CD4-positive, alpha-beta memory T cell (primary cell): ENCODE measurements around the gene OR8G5. TPM values are rescaled to one million over a fixed set of nuclear protein-coding genes. Genes with fewer than 3 reads are reported as not detected.

Experiments
- CTCF ChIA-PET: fragments of 350-600 bp; sonication (Branson Sonifier 250); formaldehyde crosslinking; loops from one replicate; lab custom pipeline; 2021; ENCODE audit warnings: inconsistent platforms; ENCODE audit not compliant: partially characterized antibody; lab: Charles Lee
- POLR2A ChIA-PET: fragments of 350-600 bp; sonication (Branson Sonifier 250); formaldehyde crosslinking; loops from one replicate; lab custom pipeline; 2021; ENCODE audit not compliant: partially characterized antibody; lab: Charles Lee
- DNase-seq, 5 donors: peaks; one replicate each; pipeline versions ENCODE4 v3.0.0 to v3.0.0-alpha.2; 2020 to 2022; ENCODE audit warnings: mixed read lengths in 1 of 5
- H3K27ac ChIP-seq: one replicate; pipeline ENCODE4 v1.7.0; 2013; ENCODE audit warnings: low read depth, low read length
- H3K27me3 ChIP-seq: 2 replicates; pipeline ENCODE4 v1.7.0; 2013; ENCODE audit warnings: mild to moderate bottlenecking, low read length, moderate library complexity; ENCODE audit not compliant: insufficient read depth
- H3K36me3 ChIP-seq: 2 replicates; pipeline ENCODE4 v1.7.0; 2013; ENCODE audit warnings: mild to moderate bottlenecking, low read length, moderate library complexity; ENCODE audit not compliant: insufficient read depth
- H3K4me1 ChIP-seq: 2 replicates; pipeline ENCODE4 v1.7.0; 2013; ENCODE audit warnings: mild to moderate bottlenecking, low read length, moderate library complexity; ENCODE audit not compliant: insufficient read depth
- H3K4me3 ChIP-seq, 2 donors: one replicate each; pipeline ENCODE4 v1.7.0; 2013; ENCODE audit warnings: low read length in 2 of 2, mild to moderate bottlenecking in 1 of 2
- H3K9me3 ChIP-seq, 2 donors: one replicate each; pipeline ENCODE4 v1.7.0; 2013; ENCODE audit warnings: low read length in 2 of 2, control low read depth in 1 of 2; ENCODE audit not compliant: control insufficient read depth in 1 of 2
- H3K27ac Mint-ChIP-seq, 7 donors: one replicate each; pipeline ENCODE4 v1.8.0; 2020 to 2021; ENCODE audit warnings: mixed read lengths in 7 of 7, mild to moderate bottlenecking in 6 of 7, inconsistent platforms in 3 of 7, moderate library complexity in 3 of 7
- H3K27me3 Mint-ChIP-seq, 2 donors: one replicate each; pipeline ENCODE4 v1.8.0; 2020 to 2021; ENCODE audit warnings: mixed read lengths in 2 of 2
- H3K36me3 Mint-ChIP-seq, 2 donors: one replicate each; pipeline ENCODE4 v1.8.0; 2020 to 2021; ENCODE audit warnings: mixed read lengths in 2 of 2, inconsistent platforms in 1 of 2, mild to moderate bottlenecking in 1 of 2
- H3K4me1 Mint-ChIP-seq, 4 donors: one replicate each; pipeline ENCODE4 v1.8.0; 2020 to 2021; ENCODE audit warnings: mixed read lengths in 4 of 4, mild to moderate bottlenecking in 1 of 4
- H3K4me3 Mint-ChIP-seq, 8 donors: one replicate each; pipeline ENCODE4 v1.8.0; 2020 to 2021; ENCODE audit warnings: mixed read lengths in 8 of 8, mild to moderate bottlenecking in 7 of 8, moderate library complexity in 6 of 8, inconsistent platforms in 3 of 8
- H3K9me3 Mint-ChIP-seq, 8 donors: one replicate each; pipeline ENCODE4 v1.8.0; 2020 to 2021; ENCODE audit warnings: mixed read lengths in 8 of 8, mild to moderate bottlenecking in 5 of 8, inconsistent platforms in 3 of 8, moderate library complexity in 1 of 8
- intact Hi-C: fragments of 100-400 bp; cut with micrococcal nuclease; formaldehyde crosslinking; loops from one replicate; pipeline ENCODE4 v1.15.1; 2023
- polyA plus RNA-seq, 2 donors: library from polyadenylated mRNA; unstranded; fragments of 300-500 nt; fragmentation: Illumina TruSeq; gene quantifications; one replicate each; pipeline ENCODE4 v1.2.3, GENCODE V29; 2021
- total RNA-seq, 2 experiments: library from RNA; stranded (reverse); gene quantifications; one replicate each; pipeline ENCODE4 v1.2.3, GENCODE V29; 2021

OR8G5 gene
- total and polyA plus RNA-seq, 4 experiments from 2014 or later = not detected

DNA sequence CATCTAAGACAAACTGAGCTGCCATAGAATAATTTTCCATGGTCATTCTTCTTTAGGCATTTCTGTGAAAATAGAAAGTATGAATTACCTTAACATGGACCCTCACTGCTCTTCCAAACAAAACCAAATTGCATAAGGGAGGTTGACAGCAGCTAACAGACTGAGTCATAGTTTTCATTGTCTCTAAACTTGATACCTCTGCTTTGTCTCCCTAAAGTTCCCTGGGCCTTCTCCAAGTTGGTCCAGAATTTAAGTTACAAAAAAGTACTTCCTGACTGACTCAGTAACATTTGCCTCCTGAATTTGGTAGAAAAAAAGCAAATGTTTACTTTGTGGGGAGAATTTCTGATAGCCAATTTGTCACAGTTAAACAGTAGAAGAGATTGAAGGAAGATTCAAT, 54.5 kb downstream of the OR8G5 start:
- intact Hi-C loops = no loop called here
- H3K9me3 ChIP-seq = no peaks in the 10 kb centered on the region
- ChIA-PET POLR2A (no interaction called here), CTCF (no interaction called here)
- Mint-ChIP-seq H3K4me3 (no peak overlapping the region), H3K4me1 (no peaks in the 10 kb centered on the region), H3K27me3 (no peaks in the 10 kb centered on the region), H3K27ac (no peak overlapping the region), H3K36me3 (no peaks in the 10 kb centered on the region), H3K9me3 (peaks cover 0 to 6% (median 0%) of the 10 kb centered on the region in 8 donors)
- no peak for DNase-seq
- H3K27me3 ChIP-seq = no peaks in the 10 kb centered on the region
- H3K4me3 ChIP-seq = no peak overlapping the region
- H3K36me3 ChIP-seq = no peaks in the 10 kb centered on the region
- no peak overlapping the region for H3K27ac ChIP-seq
- H3K4me1 ChIP-seq = no peaks in the 10 kb centered on the region

GRCh38 chr11:124311269-124311668, 55.1 kb downstream of the OR8G5 start:
- no peak overlapping the region for H3K4me3 Mint-ChIP-seq
- Histone ChIP-seq H3K9me3 (no peaks in the 10 kb centered on the region), H3K27ac (no peak overlapping the region), H3K4me3 (no peak overlapping the region), H3K27me3 (no peaks in the 10 kb centered on the region), H3K4me1 (no peaks in the 10 kb centered on the region), H3K36me3 (no peaks in the 10 kb centered on the region)
- no peaks in the 10 kb centered on the region for H3K4me1 Mint-ChIP-seq
- H3K9me3 Mint-ChIP-seq = peaks cover 0 to 6% (median 0%) of the 10 kb centered on the region in 8 donors
- intact Hi-C loops = no loop called here
- DNase-seq = no peak
- H3K27ac Mint-ChIP-seq = no peak overlapping the region
- POLR2A ChIA-PET = no interaction called here
- CTCF ChIA-PET = no interaction called here
- H3K36me3 Mint-ChIP-seq = no peaks in the 10 kb centered on the region
- H3K27me3 Mint-ChIP-seq = no peaks in the 10 kb centered on the region

- Histone ChIP-seq H3K27ac (no peak overlapping the region), H3K4me3 (no peak overlapping the region), H3K9me3 (no peaks in the 10 kb centered on the region), H3K36me3 (no peaks in the 10 kb centered on the region), H3K4me1 (no peaks in the 10 kb centered on the region), H3K27me3 (no peaks in the 10 kb centered on the region)
- H3K27ac Mint-ChIP-seq = no peak overlapping the region
- no peak for DNase-seq
- no peaks in the 10 kb centered on the region for H3K27me3 Mint-ChIP-seq
- no peaks in the 10 kb centered on the region for H3K36me3 Mint-ChIP-seq
- no peaks in the 10 kb centered on the region for H3K4me1 Mint-ChIP-seq
- no peak overlapping the region for H3K4me3 Mint-ChIP-seq
- POLR2A ChIA-PET = no interaction called here
- CTCF ChIA-PET = no interaction called here
- peaks cover 0 to 6% (median 0%) of the 10 kb centered on the region in 8 donors for H3K9me3 Mint-ChIP-seq
- intact Hi-C loops = no loop called here
Observed at GRCh38 chr11:124311670-124312069, 55.5 kb downstream of the OR8G5 start.

GRCh38 chr11:124313131-124313530, 57.0 kb downstream of the OR8G5 start:
- POLR2A ChIA-PET = no interaction called here
- intact Hi-C loops = no loop called here
- no peak overlapping the region for H3K4me3 Mint-ChIP-seq
- Histone ChIP-seq H3K4me3 (no peak overlapping the region), H3K9me3 (no peaks in the 10 kb centered on the region), H3K27me3 (no peaks in the 10 kb centered on the region), H3K36me3 (no peaks in the 10 kb centered on the region), H3K27ac (no peak overlapping the region), H3K4me1 (no peaks in the 10 kb centered on the region)
- H3K27ac Mint-ChIP-seq = no peak overlapping the region
- DNase-seq = no peak
- H3K9me3 Mint-ChIP-seq = peaks cover 0 to 6% (median 0%) of the 10 kb centered on the region in 8 donors
- CTCF ChIA-PET = no interaction called here
- H3K4me1 Mint-ChIP-seq = no peaks in the 10 kb centered on the region
- H3K36me3 Mint-ChIP-seq = no peaks in the 10 kb centered on the region
- H3K27me3 Mint-ChIP-seq = no peaks in the 10 kb centered on the region

GRCh38 chr11:124313849-124314248, 57.7 kb downstream of the OR8G5 start, which contains the start of gene OR8D1:
Gene OR8D1 (minus strand): TSS chr11:124313949. CDS start chr11:124310766, 3,183 bp downstream.
- Mint-ChIP-seq H3K4me3 (no peak within 1 kb of the TSS), H3K27me3 (no peaks in the 10 kb centered on the region), H3K27ac (no peak within 1 kb of the TSS), H3K36me3 (no peaks in the 10 kb centered on the region), H3K4me1 (no peaks in the 10 kb centered on the region), H3K9me3 (peaks cover 0 to 6% (median 0%) of the 10 kb centered on the region in 8 donors)
- CTCF ChIA-PET = no interaction called here
- Histone ChIP-seq H3K27ac (no peak within 1 kb of the TSS), H3K9me3 (no peaks in the 10 kb centered on the region), H3K36me3 (no peaks in the 10 kb centered on the region), H3K27me3 (no peaks in the 10 kb centered on the region), H3K4me3 (no peak within 1 kb of the TSS), H3K4me1 (no peaks in the 10 kb centered on the region)
- no peak for DNase-seq
- intact Hi-C loops = no loop called here
- POLR2A ChIA-PET = no interaction called here

- Histone ChIP-seq H3K4me3 (no peak overlapping the region), H3K27me3 (no peaks in the 10 kb centered on the region), H3K36me3 (no peaks in the 10 kb centered on the region), H3K4me1 (no peaks in the 10 kb centered on the region), H3K9me3 (no peaks in the 10 kb centered on the region), H3K27ac (no peak overlapping the region)
- ChIA-PET CTCF (no interaction called here), POLR2A (no interaction called here)
- Mint-ChIP-seq H3K27ac (no peak overlapping the region), H3K36me3 (no peaks in the 10 kb centered on the region), H3K9me3 (peaks cover 0 to 4% (median 0%) of the 10 kb centered on the region in 8 donors), H3K27me3 (no peaks in the 10 kb centered on the region), H3K4me1 (no peaks in the 10 kb centered on the region), H3K4me3 (no peak overlapping the region)
- intact Hi-C loops = no loop called here
- no peak for DNase-seq
Observed at GRCh38 chr11:124315052-124315451, 58.9 kb downstream of the OR8G5 start.

Other genes starting within 250 kb of the OR8G5 start
- gene OR10G4, start 243.4 kb upstream of the OR8G5 start, total RNA-seq = not detected
- not detected for gene OR10G4, start 243.4 kb upstream of the OR8G5 start, polyA plus RNA-seq
- gene OR10G9, start 233.4 kb upstream of the OR8G5 start, total RNA-seq = not detected
- not detected for gene OR10G9, start 233.4 kb upstream of the OR8G5 start, polyA plus RNA-seq
- gene OR10G8, start 229.6 kb upstream of the OR8G5 start, total RNA-seq = not detected
- gene OR10G8, start 229.6 kb upstream of the OR8G5 start, polyA plus RNA-seq = not detected
- not detected for gene OR10G7, start 215.1 kb upstream of the OR8G5 start, total RNA-seq
- gene OR10G7, start 215.1 kb upstream of the OR8G5 start, polyA plus RNA-seq = not detected
- gene VWA5A, start 140.9 kb upstream of the OR8G5 start, total RNA-seq = 1 to 10 TPM; 6.4 to 7.2 TPM
- gene VWA5A, start 140.9 kb upstream of the OR8G5 start, polyA plus RNA-seq = 10 to 100 TPM in 1 of 2 donors, 1 to 10 TPM in 1; 8.3 to 12.3 TPM
- not detected for gene OR10D3, start 73.0 kb upstream of the OR8G5 start, total RNA-seq
- gene OR10D3, start 73.0 kb upstream of the OR8G5 start, polyA plus RNA-seq = not detected
- gene OR8G1, start 15.3 kb upstream of the OR8G5 start, total RNA-seq = not detected
- gene OR8G1, start 15.3 kb upstream of the OR8G5 start, polyA plus RNA-seq = not detected
- not detected for gene OR8D1, start 57.6 kb downstream of the OR8G5 start, total RNA-seq
- not detected for gene OR8D1, start 57.6 kb downstream of the OR8G5 start, polyA plus RNA-seq
- not detected for gene OR8D2, start 63.8 kb downstream of the OR8G5 start, total RNA-seq
- not detected for gene OR8D2, start 63.8 kb downstream of the OR8G5 start, polyA plus RNA-seq
- not detected for gene OR8B2, start 128.1 kb downstream of the OR8G5 start, total RNA-seq
- gene OR8B2, start 128.1 kb downstream of the OR8G5 start, polyA plus RNA-seq = not detected
- not detected for gene OR8B3, start 142.6 kb downstream of the OR8G5 start, total RNA-seq
- gene OR8B3, start 142.6 kb downstream of the OR8G5 start, polyA plus RNA-seq = not detected
- not detected for gene OR8B4, start 168.5 kb downstream of the OR8G5 start, total RNA-seq
- gene OR8B4, start 168.5 kb downstream of the OR8G5 start, polyA plus RNA-seq = not detected
- gene OR8B8, start 189.3 kb downstream of the OR8G5 start, total RNA-seq = not detected
- gene OR8B8, start 189.3 kb downstream of the OR8G5 start, polyA plus RNA-seq = not detected